ENCODE measurements around the gene WNT1. TPM values are rescaled to one million over a fixed set of nuclear protein-coding genes. Genes with fewer than 3 reads are reported as not detected.

The WNT1 gene
- total and polyA plus RNA-seq, 9 of the 15 experiments (the other 6 are each of a cell fraction or from before 2014, with no cell fraction given): not detected

DNA sequence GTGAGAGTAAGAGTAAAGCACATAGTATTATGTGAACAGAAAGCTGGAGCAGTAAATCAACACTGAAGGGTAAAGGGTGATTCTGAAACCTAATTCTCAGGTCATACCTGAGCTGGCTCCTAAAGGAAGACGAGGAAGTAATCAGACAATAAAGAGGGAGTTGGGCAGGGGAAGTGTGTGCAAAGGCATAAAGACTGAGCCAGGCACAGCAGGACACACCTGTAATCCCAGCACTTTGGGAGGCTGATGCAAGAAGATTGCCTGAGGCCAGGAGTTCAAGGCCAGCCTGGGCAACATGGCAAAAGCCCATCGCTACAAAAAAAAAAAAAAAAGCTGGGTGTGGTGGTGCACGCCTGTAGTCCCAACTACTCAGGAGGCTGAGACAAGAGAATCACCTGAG is 30.4 kb upstream of the WNT1 start:
- Histone ChIP-seq H3K9me3 (replicated peaks; ENCODE audit: control insufficient read depth, insufficient read depth, low read depth, low read length) (no peaks in the 10 kb centered on the region), H3K9me1 (ENCODE audit: control insufficient read depth, insufficient read depth, low read length) (no peaks in the 10 kb centered on the region), H3K36me3 (ENCODE audit: control insufficient read depth, insufficient read depth, low read length) (peaks cover 43% of the 10 kb centered on the region; the same call in 2 of the 3 replicates), H3K27ac (ENCODE audit: extremely low read depth, low read depth, low read length) (no peak overlapping the region), H3K4me2 (ENCODE audit: insufficient read depth, low read length) (no peak overlapping the region), H4K20me1 (replicated peaks; ENCODE audit: control insufficient read depth, insufficient read depth, low read length) (peaks cover 4% of the 10 kb centered on the region; the same call in 1 of the 2 replicates), H3K79me2 (ENCODE audit: control insufficient read depth, insufficient read depth, low read length) (peaks cover 63% of the 10 kb centered on the region), H2AFZ (ENCODE audit: low read depth, low read length) (no peak overlapping the region), H3K9ac (ENCODE audit: insufficient read depth in 1 of 2, low read depth in 2 of 2, low read length in 2 of 2) (no peak overlapping the region; a peak in 1 of 4 replicates), H3K27me3 (ENCODE audit: control insufficient read depth in 2 of 2, insufficient read depth in 2 of 2, low read length in 2 of 2) (no peaks in the 10 kb centered on the region), H3K4me1 (replicated peaks in 1 of 2; ENCODE audit: control insufficient read depth in 2 of 2, insufficient read depth in 2 of 2, low read length in 2 of 2) (peaks cover 5 to 7% of the 10 kb centered on the region in 2 experiments; a peak in 4 of 5 replicates), H3K4me3 (no peak overlapping the region)
- DNase-seq (ENCODE audit: extremely low read depth in 1 of 4, low spot score in 3 of 4) (no peak), ATAC-seq (no peak), FAIRE-seq (no peak)
- ChIA-PET POLR2A (interaction anchor here (0.7 to 1.2 kb wide), 2 partner anchors 16 to 95 kb away, joined by 3 to 4 read pairs; no protein-coding TSS in a partner anchor), CTCF (ENCODE audit: low intra/inter-chr PET ratio) (no interaction called here)
- BruUV-seq (replicated peaks): no TSS peak
- WGBS (ENCODE audit: insufficient coverage, low coverage, missing lambda C conversion rate): 88% methylated on average over 1 of the region's 3 CpGs
- intact Hi-C loops (cut with micrococcal nuclease) (no loop called here), in situ Hi-C loops (cut with MboI) (no loop called here)
- TF ChIP-seq CCAR2 (IDR thresholded peaks at IDR 0.05; ENCODE audit: low read depth, low read length): no peak
- no peak for TF ChIP-seq NBN (IDR thresholded peaks at IDR 0.05; ENCODE audit: low read depth)
- TF ChIP-seq CEBPZ (IDR thresholded peaks at IDR 0.05; ENCODE audit: borderline replicate concordance, low read depth, low read length): no peak
- no peak for TF ChIP-seq TEAD1 (CRISPR knock-in tag; IDR thresholded peaks at IDR 0.05)
- no peak for TF ChIP-seq HNRNPL (IDR thresholded peaks at IDR 0.05; ENCODE audit: low read depth, low read length)
- no peak for TF ChIP-seq ZNF408 (CRISPR knock-in tag; IDR thresholded peaks at IDR 0.05; ENCODE audit: low read depth)
- TF ChIP-seq TFAM (CRISPR knock-in tag; conservative IDR thresholded peaks at IDR 0.05): no peak
- no peak for TF ChIP-seq DDX20 (tag; IDR thresholded peaks at IDR 0.05; ENCODE audit: low read depth)
- TF ChIP-seq ZNF282 (CRISPR knock-in tag; IDR thresholded peaks at IDR 0.05): no peak
- TF ChIP-seq CSDE1 (IDR thresholded peaks at IDR 0.05): no peak

All from K562 (cell line).